Nephron (organoid): ENCODE data around the gene ZWILCH.

ENCODE experiments used
- H3K27ac Mint-ChIP-seq, 3 experiments: 2 replicates each; pipeline ENCODE4 v1.8.0; 2020; ENCODE audit warnings: mixed read lengths in 3 of 3, mild to moderate bottlenecking in 2 of 3, moderate library complexity in 1 of 3
- H3K27me3 Mint-ChIP-seq: 2 replicates; pipeline ENCODE4 v1.8.0; 2021; ENCODE audit warnings: low read depth, mild to moderate bottlenecking, moderate library complexity, mixed read lengths
- H3K36me3 Mint-ChIP-seq: 2 replicates; pipeline ENCODE4 v1.8.0; 2020; ENCODE audit warnings: low read depth, mixed read lengths
- H3K4me1 Mint-ChIP-seq: 2 replicates; pipeline ENCODE4 v1.8.0; 2020; ENCODE audit warnings: mixed read lengths
- H3K4me3 Mint-ChIP-seq, 3 experiments: 2 replicates each; pipeline ENCODE4 v1.8.0; 2020; ENCODE audit warnings: mild to moderate bottlenecking in 3 of 3, mixed read lengths in 3 of 3, moderate library complexity in 2 of 3
- H3K9me3 Mint-ChIP-seq: 2 replicates; pipeline ENCODE4 v1.8.0; 2020; ENCODE audit warnings: mixed read lengths
- TF ChIP-seq, protein P1 (sequence below), 3 experiments: fragments of 200-600 bp; sonication (generic); IDR thresholded peaks; one replicate each; pipeline ENCODE4 v1.5.0; 2021; ENCODE audit warnings: antibody characterized with exemption in 3 of 3; ENCODE audit not compliant: unreplicated experiment in 3 of 3

The ZWILCH gene

DNA sequence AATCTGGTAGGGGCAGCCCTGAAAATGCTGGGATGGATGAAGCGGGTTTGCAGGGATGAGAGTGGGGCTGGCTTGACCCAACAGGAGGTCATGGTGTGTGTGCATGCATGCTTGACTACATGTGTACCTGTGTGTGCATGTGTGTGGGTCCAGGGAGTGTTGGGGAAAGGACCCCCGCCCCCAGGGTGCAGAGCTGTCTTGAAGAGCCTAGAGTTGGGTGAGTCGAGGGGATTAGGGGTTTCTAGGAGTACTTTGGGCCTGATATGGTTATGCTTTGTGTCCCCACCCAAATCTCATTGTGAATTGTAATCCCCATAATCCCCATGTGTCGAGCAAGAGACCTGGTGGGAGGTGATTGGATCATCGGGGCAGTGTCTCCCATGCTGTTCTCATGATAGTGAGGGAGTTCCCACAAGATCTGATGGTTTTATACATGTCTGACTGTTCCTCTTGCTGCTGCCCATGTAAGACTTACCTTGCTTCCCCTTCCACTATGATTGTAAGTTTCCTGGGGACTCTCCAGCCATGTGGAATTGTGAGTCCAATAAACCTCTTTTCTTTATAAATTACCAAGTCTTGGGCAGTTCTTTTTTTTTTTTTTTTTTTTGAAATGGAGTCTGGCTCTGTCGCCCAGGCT is 65.8 kb downstream of the ZWILCH start:
- Mint-ChIP-seq H3K27me3 (peaks cover 3% of the 10 kb centered on the region), H3K4me1 (peaks cover 28% of the 10 kb centered on the region), H3K27ac (no peak overlapping the region), H3K9me3 (no peaks in the 10 kb centered on the region), H3K36me3 (no peaks in the 10 kb centered on the region), H3K4me3 (no peak overlapping the region)
- TF ChIP-seq, protein P1, sequence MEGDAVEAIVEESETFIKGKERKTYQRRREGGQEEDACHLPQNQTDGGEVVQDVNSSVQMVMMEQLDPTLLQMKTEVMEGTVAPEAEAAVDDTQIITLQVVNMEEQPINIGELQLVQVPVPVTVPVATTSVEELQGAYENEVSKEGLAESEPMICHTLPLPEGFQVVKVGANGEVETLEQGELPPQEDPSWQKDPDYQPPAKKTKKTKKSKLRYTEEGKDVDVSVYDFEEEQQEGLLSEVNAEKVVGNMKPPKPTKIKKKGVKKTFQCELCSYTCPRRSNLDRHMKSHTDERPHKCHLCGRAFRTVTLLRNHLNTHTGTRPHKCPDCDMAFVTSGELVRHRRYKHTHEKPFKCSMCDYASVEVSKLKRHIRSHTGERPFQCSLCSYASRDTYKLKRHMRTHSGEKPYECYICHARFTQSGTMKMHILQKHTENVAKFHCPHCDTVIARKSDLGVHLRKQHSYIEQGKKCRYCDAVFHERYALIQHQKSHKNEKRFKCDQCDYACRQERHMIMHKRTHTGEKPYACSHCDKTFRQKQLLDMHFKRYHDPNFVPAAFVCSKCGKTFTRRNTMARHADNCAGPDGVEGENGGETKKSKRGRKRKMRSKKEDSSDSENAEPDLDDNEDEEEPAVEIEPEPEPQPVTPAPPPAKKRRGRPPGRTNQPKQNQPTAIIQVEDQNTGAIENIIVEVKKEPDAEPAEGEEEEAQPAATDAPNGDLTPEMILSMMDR (IDR thresholded peaks at IDR 0.05; ENCODE audit: unreplicated experiment in 3 of 3): no peak

DNA sequence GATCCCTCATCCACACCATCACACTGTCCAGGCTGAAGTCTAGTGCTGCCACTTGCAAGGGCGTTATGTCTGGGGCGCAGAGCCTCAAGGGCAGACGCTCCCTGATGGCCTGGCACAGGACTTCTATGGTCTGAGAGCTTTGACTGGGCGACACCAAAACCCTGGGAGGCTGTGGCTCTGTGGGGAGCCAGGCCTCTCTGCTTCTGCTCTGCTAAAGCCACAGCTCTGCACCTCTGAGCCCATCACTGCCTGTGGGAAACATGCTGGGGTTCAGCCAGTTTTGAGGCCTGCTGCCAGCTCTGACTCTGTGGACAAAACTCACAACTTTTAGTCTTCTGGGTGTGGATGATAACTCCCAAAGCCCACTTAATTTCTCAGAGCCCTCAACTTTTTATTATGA is 67.0 kb downstream of the ZWILCH start:
- no peak overlapping the region for H3K27ac Mint-ChIP-seq
- H3K36me3 Mint-ChIP-seq: no peaks in the 10 kb centered on the region
- H3K4me1 Mint-ChIP-seq: peaks cover 17% of the 10 kb centered on the region
- TF ChIP-seq, protein P1 (IDR thresholded peaks at IDR 0.05; ENCODE audit: unreplicated experiment in 3 of 3): no peak
- no peak overlapping the region for H3K4me3 Mint-ChIP-seq
- H3K9me3 Mint-ChIP-seq: no peaks in the 10 kb centered on the region
- peaks cover 3% of the 10 kb centered on the region for H3K27me3 Mint-ChIP-seq

DNA sequence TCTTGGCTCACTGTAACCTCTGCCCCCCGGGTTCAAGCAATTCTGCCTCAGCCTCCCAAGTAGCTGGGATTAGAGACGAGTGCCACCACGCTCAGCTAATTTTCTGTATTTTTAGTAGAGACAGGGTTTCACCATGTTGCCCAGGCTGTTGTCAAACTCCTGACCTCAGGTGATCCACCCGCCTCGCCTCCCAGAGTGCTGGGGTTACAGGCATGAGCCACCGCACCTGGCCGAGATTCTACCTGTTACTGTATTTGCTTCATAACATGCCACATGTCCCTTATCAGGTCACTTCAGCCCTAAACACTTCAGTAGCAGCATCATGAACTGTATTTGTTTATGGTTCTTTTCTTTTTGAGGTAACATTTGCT is 68.2 kb downstream of the ZWILCH start:
- no peaks in the 10 kb centered on the region for H3K36me3 Mint-ChIP-seq
- peak overlapping the region in 2 of 3 experiments; percentile 82 to 96 for H3K27ac Mint-ChIP-seq
- peaks cover 3% of the 10 kb centered on the region for H3K27me3 Mint-ChIP-seq
- H3K4me1 Mint-ChIP-seq: peaks cover 15% of the 10 kb centered on the region
- H3K4me3 Mint-ChIP-seq: no peak overlapping the region
- H3K9me3 Mint-ChIP-seq: no peaks in the 10 kb centered on the region
- TF ChIP-seq, protein P1 (IDR thresholded peaks at IDR 0.05; ENCODE audit: unreplicated experiment in 3 of 3): no peak

DNA sequence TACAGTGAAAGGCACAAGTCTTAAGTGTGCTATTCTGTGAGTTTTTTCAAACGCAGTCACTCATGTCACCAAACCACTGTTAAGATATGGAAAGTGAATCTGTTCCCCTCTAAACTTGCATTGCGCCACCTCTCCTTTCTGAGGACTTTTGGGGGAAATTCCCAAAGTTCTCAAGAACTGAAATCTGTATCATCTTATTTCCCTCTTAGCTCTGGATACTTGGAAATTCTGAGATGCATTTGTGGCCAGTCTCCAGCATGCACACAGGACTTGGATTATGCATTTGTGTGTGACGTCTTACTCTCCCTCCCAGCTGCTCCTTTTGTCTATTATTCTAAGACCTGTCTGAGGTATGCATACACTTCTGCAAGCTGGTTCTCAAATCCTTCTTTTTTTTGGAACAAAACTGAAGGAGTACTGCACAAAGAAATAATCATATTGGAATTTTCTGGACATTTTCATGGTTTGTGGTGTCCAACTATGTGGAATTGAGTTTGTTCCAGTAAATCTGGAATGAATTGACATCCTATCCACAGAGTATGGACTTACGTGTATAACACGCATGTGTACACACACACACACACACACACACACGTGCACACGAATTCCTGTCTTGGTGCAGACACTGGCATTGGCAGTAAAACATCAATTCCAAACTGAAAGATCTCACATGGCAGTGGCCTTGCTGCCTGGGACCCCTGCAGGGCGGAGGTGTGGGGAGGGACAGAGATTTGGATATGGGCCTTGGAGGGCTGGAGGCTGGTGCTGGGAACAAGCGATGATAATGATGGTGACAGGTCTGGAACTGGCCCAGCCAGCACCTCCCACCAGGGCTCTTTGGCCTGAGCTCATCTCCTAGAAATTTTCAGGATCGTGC is 68.8 kb downstream of the ZWILCH start:
- no peak overlapping the region for H3K4me3 Mint-ChIP-seq
- peaks cover 3% of the 10 kb centered on the region for H3K27me3 Mint-ChIP-seq
- TF ChIP-seq, protein P1 (IDR thresholded peaks at IDR 0.05; ENCODE audit: unreplicated experiment in 3 of 3): no peak
- H3K36me3 Mint-ChIP-seq: no peaks in the 10 kb centered on the region
- H3K9me3 Mint-ChIP-seq: no peaks in the 10 kb centered on the region
- H3K27ac Mint-ChIP-seq: peak overlapping the region in 2 of 3 experiments; percentile 82 to 96
- peaks cover 15% of the 10 kb centered on the region for H3K4me1 Mint-ChIP-seq

DNA sequence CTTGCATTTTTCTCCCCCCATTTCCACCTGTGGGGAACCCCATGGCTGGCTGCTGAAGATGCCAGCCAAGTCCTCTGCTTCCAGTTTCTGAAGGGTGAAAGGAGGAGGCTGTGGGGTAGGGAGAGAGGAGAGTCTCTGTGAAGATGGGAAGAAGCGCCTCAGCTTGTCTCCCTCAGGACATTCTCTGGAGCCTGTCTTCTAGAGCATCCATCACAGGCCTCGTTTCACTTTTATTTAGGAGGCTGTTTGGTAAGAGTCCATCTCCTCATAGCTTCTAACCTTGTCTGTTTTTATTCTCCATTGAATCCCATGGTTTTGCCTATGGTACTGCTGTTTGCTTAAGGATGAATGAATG is 69.4 kb downstream of the ZWILCH start:
- TF ChIP-seq, protein P1 (IDR thresholded peaks at IDR 0.05; ENCODE audit: unreplicated experiment in 3 of 3): no peak
- H3K27ac Mint-ChIP-seq: peak overlapping the region in 1 of 3 experiments; percentile 82
- no peak overlapping the region for H3K4me3 Mint-ChIP-seq
- no peaks in the 10 kb centered on the region for H3K36me3 Mint-ChIP-seq
- H3K27me3 Mint-ChIP-seq: peaks cover 3% of the 10 kb centered on the region
- peaks cover 15% of the 10 kb centered on the region for H3K4me1 Mint-ChIP-seq
- no peaks in the 10 kb centered on the region for H3K9me3 Mint-ChIP-seq
